Vagina (tissue), 2 donors: Measurements from ENCODE around the gene MYLIP.

Experiments used
- POLR2A ChIP-seq, 2 donors: fragments of 450-650 bp; IDR thresholded peaks; one replicate each; pipeline ENCODE4 v1.6.1; 2017; ENCODE audit warnings: antibody characterized with exemption in 2 of 2, mild to moderate bottlenecking in 2 of 2, moderate library complexity in 2 of 2
- POLR2AphosphoS5 ChIP-seq, 2 donors: sonication (generic); formaldehyde crosslinking; IDR thresholded peaks; one replicate each; pipeline ENCODE4 v1.9.0; 2017; ENCODE audit warnings: antibody characterized with exemption in 2 of 2, mild to moderate bottlenecking in 2 of 2, low read depth in 1 of 2; ENCODE audit not compliant: insufficient read depth in 1 of 2
- TF ChIP-seq, protein P1 (sequence below), 3 experiments: fragments of 450-650 bp in 2 of 3; fragments of 200-600 bp in 1 of 3; sonication (generic) in 1 of 3; IDR thresholded peaks; one replicate each; pipeline ENCODE4 v1.5.1; 2017 to 2019; ENCODE audit warnings: antibody characterized with exemption in 3 of 3, mild to moderate bottlenecking in 2 of 3, moderate library complexity in 2 of 3

DNA sequence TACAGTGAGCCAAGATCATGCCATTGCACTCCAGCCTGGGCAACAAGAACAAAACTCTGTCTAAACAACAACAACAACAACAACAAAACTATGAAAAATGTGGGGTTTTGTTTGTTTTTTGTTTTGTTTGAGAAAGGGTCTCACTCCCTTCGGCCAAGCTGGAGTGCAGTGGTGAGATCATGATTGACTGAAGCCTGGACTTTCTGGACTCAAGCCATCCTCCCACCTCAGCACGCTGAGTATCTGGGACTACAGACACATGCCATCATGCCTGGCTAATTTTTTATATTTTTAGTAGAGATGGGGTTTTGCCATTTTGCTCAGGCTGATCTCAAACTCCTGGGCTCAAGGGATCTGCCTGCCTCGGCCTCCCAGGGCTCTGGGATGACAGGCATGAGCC lies 2.8 kb upstream of the MYLIP start:
- TF ChIP-seq, protein P1, sequence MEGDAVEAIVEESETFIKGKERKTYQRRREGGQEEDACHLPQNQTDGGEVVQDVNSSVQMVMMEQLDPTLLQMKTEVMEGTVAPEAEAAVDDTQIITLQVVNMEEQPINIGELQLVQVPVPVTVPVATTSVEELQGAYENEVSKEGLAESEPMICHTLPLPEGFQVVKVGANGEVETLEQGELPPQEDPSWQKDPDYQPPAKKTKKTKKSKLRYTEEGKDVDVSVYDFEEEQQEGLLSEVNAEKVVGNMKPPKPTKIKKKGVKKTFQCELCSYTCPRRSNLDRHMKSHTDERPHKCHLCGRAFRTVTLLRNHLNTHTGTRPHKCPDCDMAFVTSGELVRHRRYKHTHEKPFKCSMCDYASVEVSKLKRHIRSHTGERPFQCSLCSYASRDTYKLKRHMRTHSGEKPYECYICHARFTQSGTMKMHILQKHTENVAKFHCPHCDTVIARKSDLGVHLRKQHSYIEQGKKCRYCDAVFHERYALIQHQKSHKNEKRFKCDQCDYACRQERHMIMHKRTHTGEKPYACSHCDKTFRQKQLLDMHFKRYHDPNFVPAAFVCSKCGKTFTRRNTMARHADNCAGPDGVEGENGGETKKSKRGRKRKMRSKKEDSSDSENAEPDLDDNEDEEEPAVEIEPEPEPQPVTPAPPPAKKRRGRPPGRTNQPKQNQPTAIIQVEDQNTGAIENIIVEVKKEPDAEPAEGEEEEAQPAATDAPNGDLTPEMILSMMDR (IDR thresholded peaks at IDR 0.05): no peak
- TF ChIP-seq POLR2AphosphoS5 (IDR thresholded peaks at IDR 0.05; ENCODE audit: insufficient read depth in 1 of 2, low read depth in 1 of 2) (no peak), POLR2A (IDR thresholded peaks at IDR 0.05) (no peak)
